ENCODE results near the gene AOPEP. TPM values are rescaled to one million over a fixed set of nuclear protein-coding genes. Genes with fewer than 3 reads are reported as not detected.
A peak's percentile ranks its signal among the peaks of the same experiment; 100 is the strongest.

AOPEP gene
- total and polyA plus RNA-seq, 2 of the 13 experiments (the other 11 are each of a cell fraction or from before 2014, with no cell fraction given), result 22.2 to 41.6 TPM

DNA sequence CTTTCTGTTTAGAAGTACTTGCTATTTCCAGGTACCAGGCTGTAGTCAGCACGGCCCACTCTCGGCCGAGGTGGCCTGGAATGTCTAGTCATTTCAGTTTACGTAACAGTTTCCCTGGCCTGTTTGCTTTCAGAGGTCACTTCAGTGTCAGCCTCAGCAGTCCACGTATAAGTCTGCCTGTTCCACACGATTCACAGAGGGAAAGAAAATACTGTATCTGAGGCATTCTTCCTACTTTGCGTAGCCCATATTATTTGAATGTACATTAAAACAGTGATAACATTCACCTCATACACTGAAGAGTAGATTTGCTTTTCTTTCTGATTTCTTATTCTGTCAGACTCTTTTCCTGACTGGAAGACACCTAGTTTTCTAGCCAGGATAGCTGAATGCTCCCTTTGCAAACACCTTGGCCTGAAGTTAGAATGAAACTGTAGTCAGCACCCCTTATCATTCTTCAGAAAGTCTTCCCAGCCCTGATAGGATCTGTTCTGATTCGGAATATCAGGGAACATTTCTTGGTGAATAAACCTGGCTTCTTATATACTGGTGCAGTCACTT, 140.9 kb downstream of the AOPEP start (continued):
- TF ChIP-seq, protein P1, sequence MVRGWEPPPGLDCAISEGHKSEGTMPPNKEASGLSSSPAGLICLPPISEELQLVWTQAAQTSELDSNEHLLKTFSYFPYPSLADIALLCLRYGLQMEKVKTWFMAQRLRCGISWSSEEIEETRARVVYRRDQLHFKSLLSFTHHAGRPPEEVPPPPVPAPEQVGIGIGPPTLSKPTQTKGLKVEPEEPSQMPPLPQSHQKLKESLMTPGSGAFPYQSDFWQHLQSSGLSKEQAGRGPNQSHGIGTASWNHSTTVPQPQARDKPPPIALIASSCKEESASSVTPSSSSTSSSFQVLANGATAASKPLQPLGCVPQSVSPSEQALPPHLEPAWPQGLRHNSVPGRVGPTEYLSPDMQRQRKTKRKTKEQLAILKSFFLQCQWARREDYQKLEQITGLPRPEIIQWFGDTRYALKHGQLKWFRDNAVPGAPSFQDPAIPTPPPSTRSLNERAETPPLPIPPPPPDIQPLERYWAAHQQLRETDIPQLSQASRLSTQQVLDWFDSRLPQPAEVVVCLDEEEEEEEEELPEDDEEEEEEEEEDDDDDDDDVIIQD (CRISPR knock-in tag; IDR thresholded peaks at IDR 0.05; ENCODE audit: low read depth), result peak; percentile 85
- TF ChIP-seq TARDBP (CRISPR knock-in tag; IDR thresholded peaks at IDR 0.05) (peak; percentile 53; the same call in 1 of the 2 replicates), KAT2B (IDR thresholded peaks at IDR 0.05; ENCODE audit: borderline replicate concordance, low read depth, low read length) (no peak), ESRRA (CRISPR knock-in tag; IDR thresholded peaks at IDR 0.05; ENCODE audit: low read depth) (0 out of 2 replicates have a peak, but pooled peaks have one; percentile 38), BRCA1 (CRISPR knock-in tag; IDR thresholded peaks at IDR 0.05) (0 out of 2 replicates have a peak, but pooled peaks have one; percentile 31), ZNF512B (CRISPR knock-in tag; IDR thresholded peaks at IDR 0.05; ENCODE audit: borderline replicate concordance) (no peak), KDM3A (CRISPR knock-in tag; IDR thresholded peaks at IDR 0.05; ENCODE audit: low read depth) (0 out of 2 replicates have a peak, but pooled peaks have one; percentile 59), THAP11 (CRISPR knock-in tag; IDR thresholded peaks at IDR 0.05) (0 out of 2 replicates have a peak, but pooled peaks have one; percentile 48), NCOR1 (IDR thresholded peaks at IDR 0.05; ENCODE audit: borderline replicate concordance, low read length) (peak; percentile 40; the same call in 1 of the 2 replicates), GPBP1L1 (CRISPR knock-in tag; IDR thresholded peaks at IDR 0.05) (no peak), ONECUT2 (CRISPR knock-in tag; IDR thresholded peaks at IDR 0.05) (no peak), ZFP37 (CRISPR knock-in tag; IDR thresholded peaks at IDR 0.05; ENCODE audit: borderline replicate concordance) (no peak), POLR2A (IDR thresholded peaks at IDR 0.05; ENCODE audit: insufficient read depth in 1 of 2, low read depth in 2 of 2, low read length in 2 of 2) (no peak), ZNF83 (CRISPR knock-in tag; IDR thresholded peaks at IDR 0.05; ENCODE audit: borderline replicate concordance) (no peak), SKIL (CRISPR knock-in tag; IDR thresholded peaks at IDR 0.05; ENCODE audit: borderline replicate concordance) (peak; percentile 98), ZNF282 (IDR thresholded peaks at IDR 0.05; ENCODE audit: partially characterized antibody) (no peak), NR2F1 (CRISPR knock-in tag; IDR thresholded peaks at IDR 0.05) (peak; percentile 74 to 78), MIER3 (CRISPR knock-in tag; IDR thresholded peaks at IDR 0.05; ENCODE audit: borderline replicate concordance) (peak; percentile 17; the same call in 1 of the 2 replicates), NR1H2 (CRISPR knock-in tag; IDR thresholded peaks at IDR 0.05; ENCODE audit: borderline replicate concordance, low read depth) (no peak), ZNF10 (CRISPR knock-in tag; IDR thresholded peaks at IDR 0.05; ENCODE audit: borderline replicate concordance, low read depth) (no peak)
- TF ChIP-seq, protein P2, sequence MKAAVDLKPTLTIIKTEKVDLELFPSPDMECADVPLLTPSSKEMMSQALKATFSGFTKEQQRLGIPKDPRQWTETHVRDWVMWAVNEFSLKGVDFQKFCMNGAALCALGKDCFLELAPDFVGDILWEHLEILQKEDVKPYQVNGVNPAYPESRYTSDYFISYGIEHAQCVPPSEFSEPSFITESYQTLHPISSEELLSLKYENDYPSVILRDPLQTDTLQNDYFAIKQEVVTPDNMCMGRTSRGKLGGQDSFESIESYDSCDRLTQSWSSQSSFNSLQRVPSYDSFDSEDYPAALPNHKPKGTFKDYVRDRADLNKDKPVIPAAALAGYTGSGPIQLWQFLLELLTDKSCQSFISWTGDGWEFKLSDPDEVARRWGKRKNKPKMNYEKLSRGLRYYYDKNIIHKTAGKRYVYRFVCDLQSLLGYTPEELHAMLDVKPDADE (CRISPR knock-in tag; IDR thresholded peaks at IDR 0.05), result no peak
